DMS 273 (cell line): ENCODE measurements around the gene UBQLN3.

ENCODE experiments used
- DNase-seq: peaks from one replicate; lab custom pipeline; 2025; ENCODE audit not compliant: unreplicated experiment; lab: John Stamatoyannopoulos, UW

The UBQLN3 gene

DNA sequence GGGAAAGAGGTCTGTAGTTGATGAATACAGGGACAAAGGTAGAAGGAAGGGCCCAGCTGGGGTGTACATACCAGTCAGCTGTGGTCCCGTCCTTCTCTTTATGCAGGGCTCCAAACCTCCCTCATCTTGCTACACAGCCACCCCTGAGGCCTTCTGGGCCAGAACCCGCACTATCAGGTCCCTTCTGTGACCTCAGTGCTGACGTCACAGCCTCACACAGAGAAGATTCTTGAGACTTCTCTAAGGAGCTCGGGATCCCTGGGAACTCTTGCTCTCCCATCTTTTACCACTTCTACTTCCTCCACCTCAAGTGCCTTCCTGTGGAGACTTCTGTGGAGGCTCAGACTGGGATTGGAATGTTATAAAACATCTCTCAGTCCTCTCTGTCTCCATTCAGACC, at the start of gene UBQLN3:
Gene UBQLN3, minus strand, starts transcription at position 155 of the 400 bp plus-strand sequence. CDS start 399 bp downstream, outside the sequence.
- DNase-seq: no peak

DNA sequence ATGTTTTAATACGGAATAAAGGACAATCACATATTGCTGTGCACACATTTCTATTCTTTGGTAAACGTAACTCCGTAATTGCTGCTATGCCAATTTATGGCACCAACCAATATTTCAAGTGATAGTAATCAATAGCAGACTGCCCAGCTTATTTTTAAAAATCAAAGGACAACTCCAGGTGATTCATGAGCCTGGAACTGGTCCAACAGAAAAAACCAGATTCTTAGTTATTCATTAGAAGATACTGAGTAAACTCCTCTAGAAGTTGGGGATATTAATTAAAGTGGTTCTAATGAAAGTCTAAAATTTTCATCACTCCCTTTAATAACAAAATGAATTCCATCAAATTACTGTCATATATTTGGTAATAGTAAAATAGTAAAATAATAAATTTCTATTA, 48.0 kb upstream of the UBQLN3 start:
- DNase-seq: no peak

DNA sequence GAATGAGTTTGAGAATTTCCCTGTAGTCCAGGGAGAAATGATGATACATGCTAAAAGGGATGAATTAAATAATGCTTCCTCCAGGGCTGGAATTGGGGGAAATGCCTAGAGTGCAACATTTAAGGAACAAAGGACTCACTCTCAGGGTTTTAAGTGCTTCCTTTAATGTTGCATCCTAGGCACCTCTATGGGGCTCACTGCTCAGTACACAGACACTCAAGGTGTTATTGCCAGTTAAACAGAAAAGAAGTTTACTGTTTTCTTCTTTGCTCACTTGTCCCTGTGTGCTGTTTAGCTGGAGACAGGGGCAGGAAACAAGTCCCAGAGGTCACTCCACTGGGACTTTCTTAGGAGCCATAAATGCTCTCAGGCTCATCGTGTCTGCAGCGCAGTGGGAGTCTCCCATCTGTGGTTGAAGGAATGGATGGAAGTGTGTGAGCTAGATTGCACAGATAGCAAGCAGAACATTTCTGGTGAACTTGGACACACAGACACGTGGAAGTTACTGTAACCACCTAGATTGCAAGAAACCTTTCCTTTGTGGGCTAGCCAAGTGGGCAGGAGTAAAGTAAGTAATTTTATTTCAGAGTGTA, 46.9 kb upstream of the UBQLN3 start:
- DNase-seq: no peak

DNA sequence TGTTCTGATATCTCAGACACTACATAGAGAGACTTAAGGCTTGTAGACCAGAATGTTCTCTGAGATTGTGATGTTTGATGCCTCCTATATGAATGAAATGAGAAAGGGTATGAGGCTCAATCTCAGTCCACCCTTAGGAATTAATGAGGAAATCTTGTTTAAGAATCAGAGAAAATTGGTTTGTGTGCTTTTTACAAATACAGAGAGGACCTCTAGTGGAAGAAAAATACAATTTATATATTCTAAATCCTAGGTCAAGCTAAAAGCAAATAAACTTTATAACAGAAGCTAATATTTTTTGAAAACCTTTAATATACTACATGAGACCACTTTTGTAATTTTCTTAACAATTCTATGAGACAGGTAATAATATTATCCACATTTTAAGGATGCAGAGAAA, 43.6 kb upstream of the UBQLN3 start:
- no peak for DNase-seq

DNA sequence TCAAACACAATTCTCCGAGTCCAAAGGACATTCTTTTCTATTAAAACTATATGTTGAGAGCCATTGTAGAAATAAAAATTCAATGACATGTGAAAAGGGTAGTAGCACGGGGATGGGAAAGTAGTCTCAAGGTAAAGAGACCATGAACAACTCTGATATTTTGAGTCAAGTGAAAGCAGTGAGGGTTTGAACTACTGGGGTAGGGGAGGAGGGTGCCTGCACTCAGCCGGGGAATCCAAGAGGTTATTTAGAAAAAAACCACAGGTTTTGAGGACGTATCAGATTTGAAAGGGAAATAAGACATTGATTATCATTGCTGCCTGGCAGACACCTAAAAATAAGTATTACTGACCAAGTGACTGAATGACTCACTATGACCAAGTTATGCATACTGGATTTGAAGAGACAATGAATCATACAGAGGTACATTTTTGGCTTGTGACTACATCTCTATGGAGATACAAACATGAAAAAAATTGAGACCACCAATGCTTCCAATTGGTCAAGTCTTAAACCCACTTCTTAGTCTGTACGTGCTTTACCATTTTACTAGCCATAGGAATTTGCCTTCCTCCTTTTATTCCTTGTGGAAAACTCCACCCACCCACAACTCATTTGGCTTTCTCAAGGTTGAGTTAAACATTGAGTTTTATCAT, 40.8 kb upstream of the UBQLN3 start:
- DNase-seq: no peak

DNA sequence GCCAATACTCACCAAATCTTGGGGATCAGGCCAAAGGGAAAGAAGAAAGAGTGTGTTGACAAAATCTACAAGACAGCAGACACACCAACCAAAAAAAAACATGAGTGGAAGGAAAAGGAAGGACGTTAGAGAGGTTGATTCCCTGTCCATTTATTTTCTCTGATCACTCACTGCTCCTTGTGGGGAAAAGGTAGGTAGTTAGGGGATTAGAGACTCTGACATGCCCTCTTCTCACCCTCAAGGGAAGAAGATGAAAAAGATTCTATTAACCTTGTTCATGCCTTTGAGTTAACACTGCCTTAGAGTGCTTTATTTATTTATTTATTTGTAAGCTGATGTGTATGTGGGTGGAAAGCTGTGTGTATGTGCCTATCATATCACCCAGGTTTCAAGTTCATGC, 38.7 kb upstream of the UBQLN3 start, which contains the start of gene OR52H1:
Gene OR52H1, minus strand, starts transcription at position 101 of the 400 bp plus-strand sequence. CDS start 3,035 bp downstream, outside the sequence.
- DNase-seq: no peak

DNA sequence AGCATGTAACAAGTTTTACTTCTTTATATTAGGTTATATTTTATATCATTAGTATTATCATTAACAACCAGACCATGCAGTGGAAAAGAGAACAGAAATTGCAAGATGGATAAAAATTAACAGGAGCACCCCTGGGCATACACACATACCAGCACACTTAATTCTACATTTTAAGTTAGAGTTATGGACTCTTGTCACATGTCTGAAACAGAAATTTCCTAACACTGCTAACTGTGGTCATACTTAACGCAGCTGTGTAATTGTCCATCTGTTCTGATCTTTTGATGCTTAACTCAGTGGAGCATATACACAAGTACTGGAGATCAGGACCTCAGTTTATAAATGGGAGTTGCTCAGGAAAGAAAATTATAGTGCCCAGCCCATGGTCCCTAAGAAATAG, 38.2 kb upstream of the UBQLN3 start:
- no peak for DNase-seq

DNA sequence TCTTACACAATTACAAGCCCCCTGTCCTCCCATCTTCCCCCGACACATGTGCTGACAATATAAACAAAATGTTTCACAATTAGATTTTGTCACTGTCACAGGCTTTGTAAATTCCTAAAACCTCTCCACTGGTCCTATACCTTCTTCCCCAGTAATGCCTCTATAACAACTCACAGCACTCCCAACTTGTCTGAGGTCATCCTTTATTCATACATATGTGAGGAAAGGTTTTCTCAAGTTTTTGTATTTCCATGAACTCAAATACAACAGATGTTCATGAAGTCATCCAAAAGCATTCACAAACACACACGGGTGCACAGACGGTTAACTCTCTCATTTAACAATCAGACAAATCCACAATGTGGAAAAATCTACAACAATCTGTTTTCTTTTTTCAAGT, 36.7 kb upstream of the UBQLN3 start:
- DNase-seq: peak; percentile 17

DNA sequence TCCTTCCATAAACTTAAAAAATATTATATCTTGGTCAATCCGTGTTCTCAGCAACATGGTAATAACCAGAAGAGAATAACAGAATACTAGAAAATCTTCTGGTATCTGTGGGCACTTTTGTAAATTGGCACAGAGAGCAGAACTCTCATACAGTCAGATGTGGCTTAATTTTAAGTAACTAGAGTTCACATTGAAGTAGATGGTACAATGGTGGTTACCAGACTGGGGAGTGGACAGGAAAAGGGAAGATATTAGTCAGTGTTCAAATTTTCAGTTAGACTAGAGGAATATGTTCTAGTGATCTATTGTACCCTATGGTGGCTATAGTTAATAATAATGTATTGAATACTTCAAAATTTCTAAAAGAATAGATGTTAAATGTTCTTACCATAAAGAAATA, 31.7 kb upstream of the UBQLN3 start:
- DNase-seq: no peak

DNA sequence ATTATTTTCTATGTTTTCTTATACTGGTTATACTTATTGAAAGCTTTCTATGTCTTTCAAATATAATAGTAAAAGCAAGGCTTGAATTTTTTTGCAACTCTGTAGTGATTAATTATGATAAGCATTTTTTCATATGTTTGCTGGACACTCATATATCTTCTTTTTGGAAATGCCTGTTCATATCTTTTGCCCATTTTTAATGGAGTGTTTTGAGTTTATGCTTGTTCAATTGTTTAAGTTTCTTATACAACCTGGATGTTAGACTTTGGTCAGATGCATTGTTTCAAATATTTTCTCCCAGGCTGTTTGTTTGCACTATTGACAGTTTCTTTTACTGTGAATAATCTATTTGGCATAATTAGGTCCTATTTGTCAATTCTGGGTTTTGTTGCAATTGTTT, 26.7 kb upstream of the UBQLN3 start:
- no peak for DNase-seq

DNA sequence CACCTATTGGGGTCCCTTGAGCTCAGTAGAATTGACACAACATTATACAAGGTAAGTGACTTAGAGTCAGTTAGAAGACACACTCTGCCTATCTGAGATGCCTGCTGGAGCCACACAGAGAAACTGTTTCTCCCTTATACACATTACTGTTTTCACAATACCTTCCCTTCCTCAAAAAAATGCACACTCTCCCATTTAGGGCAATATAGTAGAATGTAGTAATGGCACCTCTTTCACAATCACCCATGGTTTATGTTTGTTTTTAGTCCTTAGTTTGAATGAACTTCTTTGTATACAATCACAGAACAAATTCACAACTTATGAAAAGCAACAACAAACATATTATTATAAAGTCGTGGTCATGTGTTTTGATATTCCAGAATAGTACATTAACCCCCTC, 24.3 kb upstream of the UBQLN3 start:
- no peak for DNase-seq

DNA sequence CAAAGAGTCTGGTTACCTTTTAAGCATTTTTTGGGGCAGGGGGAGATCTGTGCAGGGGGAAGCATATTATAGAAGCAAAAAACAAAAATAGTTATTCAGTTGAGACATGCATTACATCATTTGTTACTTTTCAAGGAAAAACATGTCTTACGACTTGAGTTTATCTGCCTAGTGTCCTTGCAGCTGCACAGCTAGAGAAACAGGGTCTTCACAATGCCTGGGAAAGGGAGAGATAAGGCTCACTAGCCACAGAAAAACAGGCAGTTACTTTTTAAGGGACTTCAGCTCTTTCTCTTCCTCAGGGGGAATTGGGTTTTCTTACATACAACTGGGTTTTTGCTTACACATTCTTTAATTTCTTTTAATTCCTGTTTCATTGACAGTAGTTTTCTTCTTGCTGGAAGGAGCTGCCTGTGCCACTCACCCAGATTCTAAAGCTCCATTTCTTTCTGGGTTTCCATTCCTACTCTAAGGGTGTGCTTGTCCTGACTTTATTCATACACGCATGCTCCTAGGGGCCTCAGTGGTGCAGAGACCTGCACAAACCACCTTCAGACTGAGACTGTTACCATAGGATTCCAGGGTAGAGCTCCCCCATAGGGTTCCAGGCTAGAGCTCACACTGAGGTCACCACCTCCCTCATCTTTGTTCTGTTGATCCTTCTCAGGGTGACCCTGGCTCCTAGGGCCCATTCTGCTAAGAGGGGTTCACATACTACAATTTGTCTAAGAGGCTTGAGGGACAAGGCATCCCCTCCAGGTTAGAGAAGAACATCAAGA, 21.5 kb upstream of the UBQLN3 start:
- DNase-seq: no peak

DNA sequence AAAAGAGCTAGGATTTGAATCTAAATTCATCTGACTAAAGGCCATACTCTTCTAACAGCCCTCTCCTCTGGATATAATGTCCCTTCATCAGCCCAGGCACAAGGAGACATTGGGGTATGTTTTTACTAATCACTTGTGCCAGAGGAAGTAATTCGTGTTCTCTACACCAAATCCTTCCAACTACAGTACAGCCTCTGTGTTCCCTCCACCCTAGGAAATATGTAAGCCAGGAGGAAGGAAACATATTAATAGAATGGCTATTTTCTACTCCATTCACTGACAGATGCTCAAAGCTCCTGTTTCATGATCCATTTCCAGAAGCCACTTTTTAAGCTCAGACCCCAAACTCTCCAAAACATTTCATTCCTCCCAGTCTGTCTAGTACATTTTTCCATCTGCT, 18.7 kb upstream of the UBQLN3 start:
- no peak for DNase-seq

DNA sequence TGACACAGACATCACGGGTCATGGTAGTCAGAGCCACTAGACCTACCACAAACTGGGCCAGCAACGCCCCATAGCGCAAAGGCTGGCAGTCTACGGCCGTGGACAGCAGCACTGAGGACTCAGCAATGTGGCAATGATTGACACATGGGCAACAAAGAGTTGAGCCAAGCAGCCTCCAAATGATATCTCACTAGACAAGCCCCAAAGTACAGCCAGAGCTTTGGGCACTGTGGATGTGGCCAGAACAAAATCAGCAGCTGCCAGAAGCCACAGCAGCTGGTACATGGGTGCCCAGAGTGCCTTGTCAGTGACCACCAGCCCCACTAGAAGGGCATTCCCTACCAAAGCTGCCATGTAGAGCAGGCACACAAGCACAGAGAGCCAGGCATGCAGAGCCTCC, 18.0 kb upstream of the UBQLN3 start:
- no peak for DNase-seq

DNA sequence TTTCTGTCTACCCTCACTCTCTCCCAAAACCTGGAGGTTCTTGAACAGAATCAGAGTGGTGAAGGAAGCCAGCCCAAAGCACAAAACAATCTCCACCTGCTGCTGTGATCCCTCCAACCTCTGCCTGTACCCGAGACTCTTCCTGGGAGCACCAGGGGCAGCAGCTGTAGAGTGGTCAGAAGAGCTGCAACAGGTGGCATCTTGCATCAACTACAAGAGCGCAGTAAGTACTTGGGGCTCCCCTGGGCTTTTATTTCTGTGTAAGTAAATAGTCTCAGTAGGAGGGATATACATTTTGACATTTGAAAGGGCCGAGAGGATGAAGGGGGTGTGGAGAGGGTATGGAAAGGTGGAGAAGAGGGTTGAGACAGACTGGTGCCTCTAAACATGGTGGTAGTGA, 15.0 kb upstream of the UBQLN3 start:
- no peak for DNase-seq

DNA sequence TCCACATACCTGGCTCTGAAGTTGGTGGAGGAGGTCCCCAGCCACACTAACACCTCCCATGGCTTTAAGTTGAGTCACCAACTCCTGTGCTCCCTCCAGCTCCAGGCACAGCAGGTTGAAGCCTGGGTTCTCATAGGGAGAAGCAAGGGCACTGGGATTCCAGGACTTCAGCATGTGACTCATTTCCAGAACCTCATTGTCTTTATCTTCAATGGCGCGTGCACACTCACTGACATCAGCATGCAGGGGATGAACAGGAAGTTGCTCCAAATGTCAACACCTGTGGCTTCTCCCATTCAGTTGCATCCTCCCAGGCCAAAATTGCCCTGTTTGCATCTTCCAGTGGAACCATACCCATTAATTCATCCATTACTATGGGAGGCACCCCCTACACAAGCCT, 12.6 kb upstream of the UBQLN3 start:
- no peak for DNase-seq

DNA sequence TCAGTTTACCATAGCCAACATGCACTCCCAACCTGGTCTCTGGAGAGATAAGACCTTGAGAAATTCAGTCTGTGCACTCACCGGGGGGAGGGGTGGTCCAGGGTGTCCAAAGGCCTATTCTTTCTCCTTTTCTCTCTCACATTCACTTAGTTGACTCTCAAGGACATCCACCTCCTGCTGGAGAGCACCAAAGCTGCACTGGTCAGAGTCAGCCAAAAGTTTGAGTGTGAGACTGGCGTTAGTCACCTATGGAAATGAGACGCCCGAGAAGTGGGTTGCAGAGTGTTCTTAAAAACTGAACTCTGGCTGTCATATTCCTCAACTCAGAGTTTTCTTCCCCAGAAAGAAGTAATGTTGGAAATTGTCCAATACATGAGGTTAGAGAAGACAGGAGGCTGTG, 11.8 kb upstream of the UBQLN3 start:
- DNase-seq: no peak

DNA sequence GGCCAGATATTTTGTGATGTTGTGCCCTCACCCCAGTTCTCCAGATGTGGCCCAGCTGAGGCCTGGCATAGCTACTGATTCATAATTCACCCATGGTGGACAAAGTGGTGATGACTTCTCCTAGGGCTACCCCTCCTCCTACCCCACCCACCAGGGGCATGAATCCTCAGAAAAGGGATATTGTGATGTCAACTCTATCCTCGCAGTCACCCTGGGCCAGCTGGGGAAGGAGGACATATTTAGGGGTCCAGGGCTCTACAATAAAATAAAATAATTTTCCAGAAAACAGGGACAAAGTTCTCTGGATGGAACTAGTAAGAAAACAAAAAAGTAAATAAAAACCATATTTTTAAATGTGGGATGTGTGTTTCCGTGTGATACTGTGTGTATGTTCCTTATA, 6.8 kb upstream of the UBQLN3 start, which contains the start of gene UBQLNL:
Gene UBQLNL, minus strand, starts transcription at position 101 of the 400 bp plus-strand sequence. CDS start 258 bp downstream, outside the sequence.
- no peak for DNase-seq

DNA sequence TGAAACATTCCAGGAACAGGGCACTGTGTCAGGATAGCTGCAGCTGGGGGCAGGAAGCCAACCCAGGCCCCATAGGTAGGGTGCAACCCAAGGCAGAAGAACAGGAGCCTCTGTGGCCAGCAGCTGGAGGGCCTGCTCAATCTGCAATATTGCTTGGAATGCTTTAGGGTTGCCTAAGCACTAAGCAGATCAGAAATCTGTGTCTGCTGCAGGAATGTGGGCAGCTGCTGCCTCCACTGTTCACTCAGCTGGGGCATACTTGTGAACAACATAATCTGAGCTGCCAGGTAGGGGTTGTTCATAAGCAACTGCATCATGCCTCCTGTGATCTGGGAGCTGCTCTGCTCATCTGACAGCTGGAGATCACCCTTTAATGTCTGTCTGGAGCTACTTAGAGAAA, 5.1 kb upstream of the UBQLN3 start:
- no peak for DNase-seq

DNA sequence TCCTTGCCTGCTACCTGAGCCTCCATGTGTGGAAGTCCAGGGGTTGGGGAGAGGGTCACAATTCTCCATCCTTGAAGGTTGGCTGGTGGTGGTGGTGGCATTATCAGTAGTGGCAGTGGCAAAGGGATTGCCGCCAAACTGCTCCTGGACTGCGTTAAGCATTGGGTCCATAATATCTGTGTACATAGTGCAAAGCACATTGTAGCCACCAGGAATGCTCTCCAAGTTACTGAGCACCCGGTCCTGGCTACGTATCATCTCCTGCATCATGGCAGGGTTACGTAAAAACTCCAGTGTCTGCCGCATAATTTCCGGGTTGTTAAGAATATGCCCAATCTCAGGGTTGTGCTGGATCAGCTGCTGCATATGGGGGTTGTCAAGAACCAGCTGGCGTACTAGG, 1.2 kb downstream of the UBQLN3 start:
- no peak for DNase-seq

DNA sequence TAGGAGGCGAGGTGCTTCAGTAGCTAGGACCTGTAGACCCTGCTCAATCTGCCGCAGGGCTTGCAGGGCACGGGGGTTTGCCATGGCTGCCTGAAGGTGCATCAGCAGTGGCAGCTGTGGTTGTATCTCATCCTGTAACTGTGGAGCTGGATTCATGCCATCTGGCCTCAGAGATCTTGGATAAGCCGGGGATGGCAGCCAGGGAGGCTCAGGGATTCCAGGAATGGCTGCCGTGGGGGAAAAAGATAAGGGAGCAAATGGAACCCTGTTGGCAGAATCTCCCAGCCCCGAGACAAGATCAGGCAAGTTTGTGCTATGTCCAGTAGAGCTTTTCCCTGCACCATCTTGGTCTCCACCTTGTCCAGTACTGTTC, 1.8 kb downstream of the UBQLN3 start:
- DNase-seq: peak; percentile 60
